ENCODE results near the gene MEN1. TPM values are rescaled to one million over a fixed set of nuclear protein-coding genes. Genes with fewer than 3 reads are reported as not detected.

Gene MEN1
- 16.7 and 20.0 TPM in 2 replicates for total RNA-seq

DNA sequence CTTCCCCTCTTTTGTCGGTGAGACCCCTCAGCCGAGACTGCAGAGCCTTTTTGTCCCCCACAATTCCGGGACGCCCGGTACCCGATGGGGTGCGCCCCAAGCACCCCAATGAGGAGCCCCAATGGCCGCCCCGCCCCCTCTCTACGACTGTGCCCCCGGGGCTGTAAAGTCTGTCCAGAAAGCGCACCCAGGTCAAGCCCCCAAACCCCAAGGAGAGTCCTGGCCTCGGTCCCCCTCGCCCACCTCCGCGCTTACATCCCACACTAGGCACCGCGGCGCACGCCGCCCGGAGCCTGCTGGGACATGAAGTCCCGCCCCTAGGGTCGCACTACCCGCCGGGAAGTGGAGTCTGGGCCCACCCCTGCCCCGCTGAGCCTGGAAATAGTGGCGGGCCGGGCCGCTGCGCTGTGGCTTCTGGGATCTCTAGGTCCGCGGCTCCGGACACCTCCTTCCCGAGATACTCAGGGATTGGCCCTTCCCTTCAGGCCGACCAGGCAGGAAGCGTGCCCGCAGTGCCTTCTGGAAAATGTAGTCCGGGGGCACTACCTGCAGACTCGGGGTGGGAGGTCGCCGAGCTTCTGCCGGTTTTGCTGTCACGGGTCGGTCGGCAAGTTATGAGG is at the start of gene MEN1:
MEN1 (minus strand) TSS at position 281 of the 620 bp plus-strand sequence. CDS start 442 bp downstream, outside the sequence.

DNA sequence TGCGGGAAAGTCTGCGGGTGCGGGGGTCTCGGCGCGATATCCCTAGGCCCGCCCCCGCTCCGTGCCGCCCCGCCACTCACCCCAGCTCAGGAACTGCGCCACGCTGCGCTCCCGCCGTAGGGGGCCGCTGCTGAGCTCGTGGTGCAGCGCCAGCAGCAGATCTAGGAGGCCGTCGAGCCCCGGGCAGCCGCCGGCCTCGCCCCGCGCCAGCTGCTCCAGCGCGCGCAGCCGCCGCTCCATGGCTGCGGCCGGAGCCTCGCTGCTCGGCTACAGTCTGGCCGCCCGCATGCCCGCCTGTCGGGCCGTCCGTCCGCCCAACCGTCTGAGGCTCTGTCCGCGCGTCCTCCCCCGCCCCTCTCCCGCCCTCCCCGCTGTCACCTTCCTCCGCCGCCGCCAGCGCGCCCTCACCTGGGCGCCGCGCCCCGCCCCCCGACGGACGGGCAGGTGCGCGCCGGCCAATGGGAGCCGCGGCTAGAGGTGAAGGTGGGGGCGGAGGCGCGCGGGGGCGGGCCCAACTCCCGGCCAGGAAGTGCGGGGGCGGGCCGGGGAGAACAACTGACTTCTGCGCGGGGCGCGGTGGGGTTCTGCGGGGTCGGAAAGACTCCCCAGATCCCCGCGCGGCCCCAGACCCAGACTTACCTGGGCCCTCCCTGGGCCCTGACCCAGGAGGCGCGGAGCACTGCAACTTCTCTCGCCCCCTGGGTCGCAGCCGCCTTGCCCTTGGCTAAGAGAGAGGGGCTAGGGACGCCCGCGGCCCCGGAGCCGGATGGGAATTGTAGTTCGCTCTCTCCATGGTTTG is 34.2 kb upstream of the MEN1 start, which contains the start of gene CDC42BPG:
CDC42BPG (minus strand) TSS at position 324 of the 799 bp plus-strand sequence; CDS start at position 240, 84 bp downstream.

DNA sequence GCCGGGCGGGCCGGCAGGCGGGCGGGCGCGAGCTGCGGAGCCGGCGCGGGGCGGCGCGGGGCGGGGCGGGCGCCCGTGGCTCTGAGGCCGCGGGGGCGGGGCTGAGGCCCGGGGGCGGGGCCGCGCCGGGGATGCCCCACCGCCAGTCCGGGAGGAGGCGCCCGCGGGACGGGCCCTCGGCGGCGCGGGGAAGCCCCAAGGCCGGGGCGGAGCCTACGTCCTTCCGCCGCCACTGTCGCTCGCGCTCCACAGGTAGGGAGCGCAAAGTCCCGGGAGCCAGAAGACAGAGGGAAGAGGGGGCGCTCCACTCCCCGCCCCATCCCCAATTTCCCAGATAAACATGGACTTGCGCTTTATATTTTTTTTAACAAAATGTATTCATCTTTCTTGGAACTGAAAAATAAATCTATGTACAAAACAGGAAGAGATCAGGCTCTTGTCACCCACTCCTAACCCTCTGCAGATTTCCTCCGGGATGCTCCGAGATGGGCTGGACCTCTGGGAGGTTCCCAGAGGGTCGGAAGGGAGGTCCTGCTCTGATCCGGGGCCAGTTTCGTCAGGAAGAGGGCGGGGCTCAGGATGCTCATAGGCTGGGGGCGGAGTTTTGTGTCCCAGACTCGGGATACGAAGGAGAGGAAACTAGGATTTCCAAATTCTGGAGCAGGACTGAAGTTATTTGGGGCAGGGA is 7.0 kb downstream of the MEN1 start, which contains the start of gene MAP4K2:
MAP4K2 (minus strand) TSS at position 57 of the 688 bp plus-strand sequence. CDS start 65 bp downstream, outside the sequence.

DNA sequence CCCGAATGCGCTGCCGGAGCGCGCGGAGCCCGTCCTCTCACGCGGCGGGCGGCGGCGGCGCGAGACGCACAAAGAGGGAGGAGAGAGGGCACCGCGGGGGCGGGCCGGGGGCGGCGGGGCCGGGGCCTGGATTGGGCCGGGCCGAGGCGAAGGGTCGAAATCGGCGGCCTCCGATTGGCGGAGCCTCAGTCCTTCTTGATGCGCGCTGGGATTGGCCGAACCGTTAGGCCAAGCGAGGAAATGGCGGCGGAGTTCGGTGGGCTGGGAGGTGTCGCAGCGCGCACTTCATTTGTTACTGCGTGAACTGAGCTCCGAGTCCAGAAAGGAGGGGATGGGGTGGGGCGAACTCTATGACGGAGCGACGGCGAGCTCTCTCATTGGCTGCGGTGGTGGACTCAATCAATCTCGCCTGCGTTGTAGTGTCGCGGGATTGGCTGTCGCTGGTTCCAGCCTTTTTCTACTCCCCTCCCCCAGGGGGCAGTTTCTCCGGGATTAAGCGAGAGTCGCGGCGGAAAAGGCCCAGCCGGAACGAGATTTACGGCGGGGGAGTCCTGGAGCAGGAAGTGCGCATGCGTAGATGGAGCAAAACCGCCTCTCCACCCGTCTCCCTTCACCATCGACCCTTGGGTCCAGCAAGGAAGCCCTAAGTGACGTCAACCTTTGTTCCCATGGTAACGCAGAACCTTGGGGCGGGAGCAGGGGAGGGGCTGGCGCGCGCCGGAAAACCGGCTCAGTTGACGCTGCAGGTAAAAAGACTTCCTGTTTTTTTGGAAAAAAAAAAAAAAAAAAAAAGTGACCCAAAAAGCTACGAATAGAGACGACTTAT is 31.7 kb downstream of the MEN1 start, which contains the start of gene SF1:
SF1 (minus strand) TSS at position 70 of the 826 bp plus-strand sequence. CDS start 150 bp downstream, outside the sequence.

DNA sequence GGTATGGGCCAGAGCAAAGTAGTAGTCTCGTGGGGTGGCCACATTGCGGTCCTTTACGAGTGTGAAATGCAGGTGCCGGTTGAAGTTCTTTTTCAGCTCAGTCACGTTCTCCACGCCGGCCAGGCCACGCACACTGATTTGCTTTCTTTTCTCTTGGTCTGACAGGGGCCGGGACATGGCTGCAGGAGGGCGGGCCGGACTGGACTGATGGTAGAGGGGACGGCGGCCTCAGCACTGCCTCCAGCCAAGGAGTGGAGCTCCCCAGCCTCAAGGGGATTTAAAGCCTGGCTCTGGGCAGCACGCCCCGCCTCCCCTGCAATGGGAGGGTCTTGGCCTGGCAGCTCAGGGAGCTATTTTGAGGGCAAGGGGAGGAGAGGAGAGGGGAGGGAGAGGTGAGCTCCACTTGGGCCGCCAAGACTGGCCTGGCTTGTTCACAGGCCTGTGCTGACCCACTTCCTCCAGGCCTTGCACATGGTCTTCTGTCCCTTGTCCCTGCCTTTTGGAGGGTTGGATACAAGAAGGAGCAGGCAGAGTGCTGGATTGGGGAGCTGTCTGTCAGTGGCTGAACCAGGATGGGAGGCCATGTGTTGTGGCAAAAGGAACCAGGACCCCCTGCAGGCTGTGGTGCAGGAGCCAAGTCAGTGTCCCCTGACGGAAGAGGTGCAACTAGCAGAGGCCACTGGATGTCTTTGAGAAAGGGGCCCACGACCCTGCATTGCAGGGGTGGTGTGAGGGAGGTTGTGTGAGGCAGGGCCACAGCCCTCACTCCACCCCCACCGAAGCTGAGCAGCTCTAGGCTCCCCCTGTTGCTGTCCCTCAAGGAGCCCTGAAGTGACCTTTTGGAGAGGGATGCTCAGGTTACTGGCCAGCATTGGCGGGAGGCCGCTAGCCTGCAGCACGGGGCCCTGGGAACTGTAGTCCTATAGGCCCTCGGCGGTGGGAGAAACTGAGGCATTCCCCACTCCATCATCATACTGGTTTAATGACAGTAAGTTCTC is 50.3 kb downstream of the MEN1 start, which contains the start of gene PYGM:
PYGM (minus strand) TSS at position 253 of the 998 bp plus-strand sequence; CDS start at position 177, 76 bp downstream.

Other genes starting within 250 kb of the MEN1 start
- gene SLC22A12, start 219.3 kb downstream of the MEN1 start, total RNA-seq: not detected in 2 replicates
- 0.04 TPM in 1 of 2 replicates, not detected in the other for gene NRXN2, start 87.4 kb downstream of the MEN1 start, total RNA-seq
- gene RASGRP2, start 66.4 kb downstream of the MEN1 start, total RNA-seq: 2.1 TPM in 1 of 2 replicates, not detected in the other
- gene PYGM, start 50.6 kb downstream of the MEN1 start, total RNA-seq: 0.08 TPM in 1 of 2 replicates, not detected in the other
- 89.7 and 155 TPM in 2 replicates for gene SF1, start 32.0 kb downstream of the MEN1 start, total RNA-seq
- 18.7 and 21.4 TPM in 2 replicates for gene MAP4K2, start 7.3 kb downstream of the MEN1 start, total RNA-seq
- gene CDC42BPG, start 34.1 kb upstream of the MEN1 start, total RNA-seq: 3.8 and 8.1 TPM in 2 replicates
- gene EHD1, start 68.1 kb upstream of the MEN1 start, total RNA-seq: 92.0 and 131 TPM in 2 replicates
- gene ATG2A, start 106.7 kb upstream of the MEN1 start, total RNA-seq: 16.2 and 18.5 TPM in 2 replicates
- 16.4 and 28.7 TPM in 2 replicates for gene PPP2R5B, start 114.1 kb upstream of the MEN1 start, total RNA-seq
- not detected in 2 replicates for gene GPHA2, start 125.3 kb upstream of the MEN1 start, total RNA-seq
- not detected in 2 replicates for gene MAJIN, start 161.6 kb upstream of the MEN1 start, total RNA-seq
- 0.19 and 0.31 TPM in 2 replicates for gene BATF2, start 186.4 kb upstream of the MEN1 start, total RNA-seq
- gene ARL2, start 203.6 kb upstream of the MEN1 start, total RNA-seq: 157 and 167 TPM in 2 replicates
- gene SNX15, start 216.9 kb upstream of the MEN1 start, total RNA-seq: 18.7 and 21.1 TPM in 2 replicates
- gene SAC3D1, start 230.7 kb upstream of the MEN1 start, total RNA-seq: 20.9 and 37.1 TPM in 2 replicates
- gene NAALADL1, start 248.0 kb upstream of the MEN1 start, total RNA-seq: 13.0 and 32.8 TPM in 2 replicates